ENCODE measurements around the gene XPR1.

The XPR1 gene

DNA sequence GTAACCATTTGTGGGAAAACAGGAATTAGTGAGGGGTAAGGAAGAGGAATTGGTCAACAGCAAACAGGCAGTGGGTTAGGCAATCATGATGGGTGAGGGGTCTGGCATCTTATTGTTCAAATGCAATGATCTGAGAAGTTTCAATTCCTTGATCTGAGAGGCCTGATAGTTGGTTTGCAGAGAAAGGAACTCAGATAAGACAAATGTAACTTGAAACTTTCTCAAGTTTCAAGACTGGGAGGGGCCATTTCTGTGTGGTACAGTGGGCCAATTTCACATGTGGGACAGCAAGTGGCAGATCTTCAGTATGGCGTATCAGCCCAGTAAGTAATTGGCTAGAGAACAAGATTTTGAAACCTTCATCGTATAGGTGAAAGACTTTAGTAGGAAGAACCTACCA lies 102.5 kb downstream of the XPR1 start:
- TF ChIP-seq, protein P1, sequence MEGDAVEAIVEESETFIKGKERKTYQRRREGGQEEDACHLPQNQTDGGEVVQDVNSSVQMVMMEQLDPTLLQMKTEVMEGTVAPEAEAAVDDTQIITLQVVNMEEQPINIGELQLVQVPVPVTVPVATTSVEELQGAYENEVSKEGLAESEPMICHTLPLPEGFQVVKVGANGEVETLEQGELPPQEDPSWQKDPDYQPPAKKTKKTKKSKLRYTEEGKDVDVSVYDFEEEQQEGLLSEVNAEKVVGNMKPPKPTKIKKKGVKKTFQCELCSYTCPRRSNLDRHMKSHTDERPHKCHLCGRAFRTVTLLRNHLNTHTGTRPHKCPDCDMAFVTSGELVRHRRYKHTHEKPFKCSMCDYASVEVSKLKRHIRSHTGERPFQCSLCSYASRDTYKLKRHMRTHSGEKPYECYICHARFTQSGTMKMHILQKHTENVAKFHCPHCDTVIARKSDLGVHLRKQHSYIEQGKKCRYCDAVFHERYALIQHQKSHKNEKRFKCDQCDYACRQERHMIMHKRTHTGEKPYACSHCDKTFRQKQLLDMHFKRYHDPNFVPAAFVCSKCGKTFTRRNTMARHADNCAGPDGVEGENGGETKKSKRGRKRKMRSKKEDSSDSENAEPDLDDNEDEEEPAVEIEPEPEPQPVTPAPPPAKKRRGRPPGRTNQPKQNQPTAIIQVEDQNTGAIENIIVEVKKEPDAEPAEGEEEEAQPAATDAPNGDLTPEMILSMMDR (IDR thresholded peaks at IDR 0.05; ENCODE audit: low read length, missing control alignments) = no peak
- no peak for DNase-seq (ENCODE audit: low read depth)
- no peak overlapping the region for H3K4me3 ChIP-seq (replicated peaks; ENCODE audit: low read depth, low read length)

DNA sequence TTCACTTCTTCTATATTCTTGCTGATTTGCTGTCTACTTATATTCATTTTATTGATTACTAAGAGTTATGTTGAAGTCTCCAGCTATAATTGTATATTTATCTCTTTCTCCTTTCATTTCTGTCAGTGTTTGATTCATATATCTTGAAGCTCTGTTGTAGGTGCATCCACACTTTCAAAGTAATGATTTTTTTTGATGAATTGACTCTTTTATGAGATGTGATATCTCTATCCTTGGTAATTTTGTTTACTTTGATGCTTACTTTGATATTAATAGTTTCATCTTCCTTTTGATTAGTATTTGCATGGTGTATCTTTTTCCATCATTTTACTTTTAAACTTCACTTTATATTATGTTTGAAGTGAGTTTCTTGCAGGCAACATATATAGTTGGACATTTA lies 110.8 kb downstream of the XPR1 start:
- H3K4me3 ChIP-seq (replicated peaks; ENCODE audit: low read depth, low read length) = no peak overlapping the region
- TF ChIP-seq, protein P1 (IDR thresholded peaks at IDR 0.05; ENCODE audit: low read length, missing control alignments) = no peak
- DNase-seq (ENCODE audit: low read depth) = no peak

DNA sequence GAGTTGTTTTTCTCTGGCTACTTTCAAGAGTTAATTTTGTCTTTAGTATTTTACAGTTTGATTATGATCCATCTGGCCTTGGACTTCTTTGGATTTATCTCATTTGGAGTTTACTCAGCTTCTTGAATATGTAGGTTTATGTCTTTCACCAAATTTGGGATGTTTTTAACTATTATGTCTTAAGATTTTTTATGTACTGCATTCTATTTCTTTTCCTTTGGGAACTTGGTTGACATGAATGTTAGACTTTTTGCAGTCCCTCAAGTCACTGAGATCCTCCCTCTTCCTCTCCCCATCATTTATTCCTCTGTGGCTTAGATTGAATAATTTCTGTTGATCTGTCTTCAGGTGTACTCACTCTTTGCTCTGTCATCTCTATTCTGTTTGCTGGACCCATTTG lies 112.0 kb downstream of the XPR1 start:
- no peak for DNase-seq (ENCODE audit: low read depth)
- H3K4me3 ChIP-seq (replicated peaks; ENCODE audit: low read depth, low read length) = no peak overlapping the region
- TF ChIP-seq, protein P1 (IDR thresholded peaks at IDR 0.05; ENCODE audit: low read length, missing control alignments) = no peak

DNA sequence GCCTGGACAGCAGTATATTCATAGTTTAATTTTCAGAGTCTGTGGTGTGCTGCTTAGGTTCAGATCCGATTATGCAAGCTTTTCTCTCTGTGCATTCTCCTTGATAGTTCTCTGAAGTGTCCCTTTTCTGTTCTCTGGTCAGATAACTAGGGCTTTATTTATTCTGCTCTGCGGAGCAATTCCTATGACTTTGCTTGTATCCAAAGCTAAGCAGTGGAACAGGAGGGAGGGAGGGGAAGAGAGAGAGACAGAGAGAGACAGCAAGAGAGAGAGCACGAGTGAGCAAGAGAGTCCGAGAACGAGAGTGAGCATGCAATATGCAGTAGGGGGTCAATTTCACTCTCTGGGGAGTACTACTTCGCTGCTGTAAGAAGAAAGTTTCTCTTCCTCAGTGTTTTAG lies 113.3 kb downstream of the XPR1 start:
- no peak overlapping the region for H3K4me3 ChIP-seq (replicated peaks; ENCODE audit: low read depth, low read length)
- TF ChIP-seq, protein P1 (IDR thresholded peaks at IDR 0.05; ENCODE audit: low read length, missing control alignments) = no peak
- no peak for DNase-seq (ENCODE audit: low read depth)

DNA sequence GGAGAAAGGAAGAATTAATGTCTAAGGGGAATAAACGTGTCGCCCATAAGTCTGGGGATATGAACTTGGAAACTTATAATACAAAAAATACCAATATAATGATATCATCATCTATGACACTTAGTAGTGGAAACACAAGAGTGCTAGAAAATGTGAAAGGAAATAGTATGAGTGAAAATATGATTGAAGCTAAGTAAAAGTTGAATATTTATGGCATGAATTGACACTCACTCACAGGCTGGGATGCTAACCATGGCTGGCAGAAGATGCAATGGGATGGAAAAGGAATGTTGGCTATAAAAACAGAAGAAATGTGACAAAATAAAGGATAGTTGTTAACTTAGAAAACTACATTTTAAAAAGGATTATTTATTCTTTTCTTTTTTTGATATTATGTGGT lies 120.1 kb downstream of the XPR1 start:
- no peak for DNase-seq (ENCODE audit: low read depth)
- no peak overlapping the region for H3K4me3 ChIP-seq (replicated peaks; ENCODE audit: low read depth, low read length)
- TF ChIP-seq, protein P1 (IDR thresholded peaks at IDR 0.05; ENCODE audit: low read length, missing control alignments) = no peak

DNA sequence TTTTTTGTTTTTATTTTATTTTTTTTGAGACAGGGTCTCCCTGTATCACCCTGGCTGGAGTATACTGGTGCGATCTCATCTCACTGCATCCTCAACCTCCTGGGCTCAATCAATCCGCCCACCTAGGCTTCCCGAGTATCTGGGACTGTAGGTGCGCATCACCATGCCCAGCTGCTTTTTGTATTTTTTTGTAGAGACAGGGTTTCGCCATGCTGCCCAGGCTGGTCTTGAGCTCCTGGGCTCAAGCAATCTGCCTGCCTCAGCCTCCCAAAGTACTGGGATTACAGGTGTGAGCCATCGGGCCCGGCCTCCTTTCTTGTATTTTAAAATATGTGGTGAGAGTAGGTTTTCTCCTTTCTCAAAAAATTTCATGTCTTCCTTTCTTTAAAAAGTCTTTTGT lies 122.6 kb downstream of the XPR1 start:
- TF ChIP-seq, protein P1 (IDR thresholded peaks at IDR 0.05; ENCODE audit: low read length, missing control alignments) = no peak
- DNase-seq (ENCODE audit: low read depth) = no peak
- H3K4me3 ChIP-seq (replicated peaks; ENCODE audit: low read depth, low read length) = no peak overlapping the region

DNA sequence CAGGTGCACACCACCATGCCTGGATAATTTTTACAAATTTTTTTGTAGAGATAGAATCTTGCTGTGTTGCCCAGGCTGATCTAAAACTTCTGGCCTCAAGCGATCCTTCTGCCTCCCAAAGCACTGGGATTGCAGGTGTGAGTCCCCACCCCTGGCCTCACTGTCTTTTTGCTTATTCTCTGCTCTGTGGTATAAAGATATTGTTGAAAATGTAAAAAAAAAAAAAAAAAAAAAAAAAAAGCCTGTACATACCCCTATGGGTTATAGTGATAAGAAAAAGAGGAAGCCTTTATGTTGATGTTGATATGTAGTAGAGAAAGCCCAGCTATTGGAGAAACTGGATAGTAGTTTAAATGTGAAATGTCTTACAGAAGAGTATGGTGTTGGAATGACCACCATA lies 125.8 kb downstream of the XPR1 start:
- DNase-seq (ENCODE audit: low read depth) = no peak
- TF ChIP-seq, protein P1 (IDR thresholded peaks at IDR 0.05; ENCODE audit: low read length, missing control alignments) = no peak
- no peak overlapping the region for H3K4me3 ChIP-seq (replicated peaks; ENCODE audit: low read depth, low read length)

Measured in fibroblast of pulmonary artery (primary cell).